Stimulated activated CD8-positive, alpha-beta memory T cell treated with anti-CD3 and anti-CD28 coated beads, Interleukin-7, amount 100 ng/mL, for 24 hours (primary cell): ENCODE measurements around the gene CCDC60.
"Not testable (repeated sequence)": the region's sequence is repeated elsewhere in the genome, so short reads cannot be mapped to it uniquely, and the experiment has no call there.

ENCODE experiments used
- DNase-seq: peaks from one replicate; pipeline ENCODE4 v3.0.0-alpha.2; 2020; ENCODE audit warnings: low read depth

CCDC60 gene

GRCh38 chr12:119338593-119339363 is 4.2 kb downstream of the CCDC60 start:
- DNase-seq = no peak

- DNase-seq = no peak
Observed at GRCh38 chr12:119340578-119340977, 6.0 kb downstream of the CCDC60 start.

GRCh38 chr12:119341020-119341419 is 6.5 kb downstream of the CCDC60 start:
- no peak for DNase-seq

GRCh38 chr12:119341988-119342387 is 7.5 kb downstream of the CCDC60 start:
- DNase-seq = no peak

GRCh38 chr12:119343130-119343529 is 8.6 kb downstream of the CCDC60 start:
- DNase-seq = no peak

GRCh38 chr12:119354172-119354571 is 19.6 kb downstream of the CCDC60 start:
- no peak for DNase-seq

GRCh38 chr12:119360366-119360765 is 25.8 kb downstream of the CCDC60 start:
- not testable (repeated sequence) for DNase-seq

GRCh38 chr12:119363037-119363436 is 28.5 kb downstream of the CCDC60 start:
- no peak for DNase-seq

GRCh38 chr12:119363490-119363889 is 29.0 kb downstream of the CCDC60 start:
- no peak for DNase-seq

- no peak for DNase-seq
Observed at GRCh38 chr12:119365451-119365850, 30.9 kb downstream of the CCDC60 start.

- no peak for DNase-seq
Observed at GRCh38 chr12:119366007-119366406, 31.5 kb downstream of the CCDC60 start.

GRCh38 chr12:119369161-119369560 is 34.6 kb downstream of the CCDC60 start:
- no peak for DNase-seq

GRCh38 chr12:119369907-119370546 is 35.5 kb downstream of the CCDC60 start:
- DNase-seq = no peak

- DNase-seq = no peak
Observed at GRCh38 chr12:119372540-119372939, 38.0 kb downstream of the CCDC60 start.

- DNase-seq = no peak
Observed at GRCh38 chr12:119373001-119373400, 38.5 kb downstream of the CCDC60 start.

- DNase-seq = no peak
Observed at GRCh38 chr12:119373666-119374065, 39.1 kb downstream of the CCDC60 start.

- DNase-seq = no peak
Observed at GRCh38 chr12:119374635-119375034, 40.1 kb downstream of the CCDC60 start.

- no peak for DNase-seq
Observed at GRCh38 chr12:119375075-119375882, 40.8 kb downstream of the CCDC60 start.

GRCh38 chr12:119375883-119376190 is 41.3 kb downstream of the CCDC60 start:
- no peak for DNase-seq

- no peak for DNase-seq
Observed at GRCh38 chr12:119378903-119379302, 44.4 kb downstream of the CCDC60 start.

GRCh38 chr12:119381471-119382235 is 47.1 kb downstream of the CCDC60 start:
- DNase-seq = no peak

GRCh38 chr12:119383206-119383605 is 48.7 kb downstream of the CCDC60 start:
- DNase-seq = no peak
